ENCODE results near the gene CACNA1H. TPM values are rescaled to one million over a fixed set of nuclear protein-coding genes. Genes with fewer than 3 reads are reported as not detected.
A peak's percentile ranks its signal among the peaks of the same experiment; 100 is the strongest.

CACNA1H gene
- total and polyA plus RNA-seq, 7 donors: 0.46 to 181 (median 37.0) TPM

DNA sequence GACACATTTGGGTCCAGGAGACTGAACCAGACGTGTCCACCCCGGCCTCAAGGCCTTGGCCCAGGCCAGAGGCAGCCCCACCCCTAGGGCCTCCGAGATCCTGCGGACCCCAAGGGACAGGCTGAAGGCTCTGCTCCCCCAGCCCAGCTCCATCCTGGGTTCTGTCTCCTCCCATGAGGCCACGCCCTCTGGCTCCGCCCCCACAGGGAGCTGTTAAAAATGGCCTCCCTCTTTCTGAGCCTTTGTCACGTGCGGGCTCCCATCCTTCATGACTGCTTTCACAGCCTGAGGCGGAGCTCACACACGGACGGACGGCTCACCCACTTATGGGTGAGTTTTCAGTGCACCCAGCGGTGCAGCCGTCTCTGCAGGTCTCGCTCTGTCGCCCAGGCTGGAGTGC is 6.5 kb upstream of the CACNA1H start:
- H3K27me3 ChIP-seq: no peaks in the 10 kb centered on the region
- no peak overlapping the region for H3K27ac ChIP-seq
- H3K4me3 ChIP-seq: no peak overlapping the region
- TF ChIP-seq POLR2AphosphoS5 (IDR thresholded peaks at IDR 0.05) (no peak), EP300 (IDR thresholded peaks at IDR 0.05) (no peak), POLR2A (IDR thresholded peaks at IDR 0.05) (no peak)
- TF ChIP-seq, protein P1, sequence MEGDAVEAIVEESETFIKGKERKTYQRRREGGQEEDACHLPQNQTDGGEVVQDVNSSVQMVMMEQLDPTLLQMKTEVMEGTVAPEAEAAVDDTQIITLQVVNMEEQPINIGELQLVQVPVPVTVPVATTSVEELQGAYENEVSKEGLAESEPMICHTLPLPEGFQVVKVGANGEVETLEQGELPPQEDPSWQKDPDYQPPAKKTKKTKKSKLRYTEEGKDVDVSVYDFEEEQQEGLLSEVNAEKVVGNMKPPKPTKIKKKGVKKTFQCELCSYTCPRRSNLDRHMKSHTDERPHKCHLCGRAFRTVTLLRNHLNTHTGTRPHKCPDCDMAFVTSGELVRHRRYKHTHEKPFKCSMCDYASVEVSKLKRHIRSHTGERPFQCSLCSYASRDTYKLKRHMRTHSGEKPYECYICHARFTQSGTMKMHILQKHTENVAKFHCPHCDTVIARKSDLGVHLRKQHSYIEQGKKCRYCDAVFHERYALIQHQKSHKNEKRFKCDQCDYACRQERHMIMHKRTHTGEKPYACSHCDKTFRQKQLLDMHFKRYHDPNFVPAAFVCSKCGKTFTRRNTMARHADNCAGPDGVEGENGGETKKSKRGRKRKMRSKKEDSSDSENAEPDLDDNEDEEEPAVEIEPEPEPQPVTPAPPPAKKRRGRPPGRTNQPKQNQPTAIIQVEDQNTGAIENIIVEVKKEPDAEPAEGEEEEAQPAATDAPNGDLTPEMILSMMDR (IDR thresholded peaks at IDR 0.05): no peak
- 72 to 80% methylated on average over 16 of the region's 16 CpGs for WGBS, 2 donors
- H3K4me1 ChIP-seq: peaks cover 0 to 17% (median 14%) of the 10 kb centered on the region in 4 donors
- DNase-seq: no peak
- intact Hi-C loops (cut with DNase I): no loop called here
- no peaks in the 10 kb centered on the region for H3K9me3 ChIP-seq
- no peaks in the 10 kb centered on the region for H3K36me3 ChIP-seq

DNA sequence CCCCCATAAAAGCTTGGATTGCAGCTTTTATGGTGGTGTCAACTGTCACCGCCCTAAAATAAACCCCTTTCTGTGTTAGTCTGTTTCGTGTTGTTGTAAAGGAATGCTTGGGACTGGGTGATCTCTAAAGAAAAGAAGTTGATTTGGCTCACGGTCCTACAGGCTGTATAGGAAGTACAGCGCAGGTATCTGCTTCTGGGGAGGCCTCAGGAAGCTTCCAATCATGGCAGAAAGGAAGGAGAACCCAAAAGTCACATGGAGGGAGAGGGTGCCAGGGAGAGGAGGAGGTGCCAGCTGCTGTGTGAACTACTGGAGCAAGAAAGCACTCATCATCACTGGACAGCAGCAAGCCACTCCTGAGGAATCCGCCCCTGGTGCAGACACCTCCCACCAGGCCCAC is 5.9 kb upstream of the CACNA1H start:
- intact Hi-C loops (cut with DNase I): no loop called here
- TF ChIP-seq POLR2AphosphoS5 (IDR thresholded peaks at IDR 0.05) (no peak), POLR2A (IDR thresholded peaks at IDR 0.05) (no peak), EP300 (IDR thresholded peaks at IDR 0.05) (no peak)
- TF ChIP-seq, protein P1 (IDR thresholded peaks at IDR 0.05): no peak
- Histone ChIP-seq H3K4me1 (peaks cover 0 to 23% (median 20%) of the 10 kb centered on the region in 4 donors), H3K9me3 (no peaks in the 10 kb centered on the region), H3K27ac (no peak overlapping the region), H3K27me3 (no peaks in the 10 kb centered on the region), H3K36me3 (no peaks in the 10 kb centered on the region), H3K4me3 (no peak overlapping the region)
- 63 to 85% methylated on average over 5 of the region's 5 CpGs for WGBS, 2 donors
- no peak for DNase-seq

DNA sequence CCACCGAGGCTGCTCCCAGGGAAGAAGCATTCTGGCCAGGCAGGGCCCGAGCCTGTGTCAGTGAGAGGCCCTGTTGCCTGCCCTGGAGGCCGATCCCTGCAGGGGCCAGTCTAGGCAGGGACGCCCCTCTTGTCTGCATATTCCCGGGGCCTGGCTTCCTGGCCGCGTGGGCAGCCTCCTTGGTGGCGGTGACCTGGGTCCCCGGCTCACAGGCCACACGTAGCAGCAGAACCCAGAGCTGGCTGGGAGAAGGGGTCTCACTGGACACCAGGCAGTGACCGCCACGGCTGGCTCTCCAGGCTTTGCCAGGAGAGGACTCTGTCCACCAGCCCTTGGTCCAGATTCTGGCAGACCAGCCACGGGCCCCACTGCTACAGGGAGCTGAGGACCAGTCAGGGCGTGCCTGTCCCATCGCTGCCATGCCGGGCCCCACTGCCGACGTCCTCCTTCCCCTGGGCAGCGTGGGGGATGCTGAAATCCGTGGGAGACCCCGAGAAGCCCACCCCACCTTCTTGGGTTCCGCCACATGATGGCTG is 3.7 kb upstream of the CACNA1H start:
- H3K4me1 ChIP-seq: peaks cover 0 to 37% (median 31%) of the 10 kb centered on the region in 4 donors
- no peak overlapping the region for H3K4me3 ChIP-seq
- no peaks in the 10 kb centered on the region for H3K9me3 ChIP-seq
- intact Hi-C loops (cut with DNase I): loop anchor here (2.0 kb wide), 1 partner anchor 38 kb away; no protein-coding TSS in a partner anchor
- H3K27ac ChIP-seq: peak overlapping the region in 3 of 4 donors; percentile 69 to 85 (median 83)
- peaks cover under 1 to 3% (median 3%) of the 10 kb centered on the region in 3 donors for H3K27me3 ChIP-seq
- DNase-seq: no peak
- no peaks in the 10 kb centered on the region for H3K36me3 ChIP-seq
- 82 to 85% methylated on average over 22 of the region's 22 CpGs for WGBS, 2 donors
- TF ChIP-seq EP300 (IDR thresholded peaks at IDR 0.05) (no peak), POLR2AphosphoS5 (IDR thresholded peaks at IDR 0.05) (no peak), POLR2A (IDR thresholded peaks at IDR 0.05) (no peak)
- TF ChIP-seq, protein P1 (IDR thresholded peaks at IDR 0.05): no peak

DNA sequence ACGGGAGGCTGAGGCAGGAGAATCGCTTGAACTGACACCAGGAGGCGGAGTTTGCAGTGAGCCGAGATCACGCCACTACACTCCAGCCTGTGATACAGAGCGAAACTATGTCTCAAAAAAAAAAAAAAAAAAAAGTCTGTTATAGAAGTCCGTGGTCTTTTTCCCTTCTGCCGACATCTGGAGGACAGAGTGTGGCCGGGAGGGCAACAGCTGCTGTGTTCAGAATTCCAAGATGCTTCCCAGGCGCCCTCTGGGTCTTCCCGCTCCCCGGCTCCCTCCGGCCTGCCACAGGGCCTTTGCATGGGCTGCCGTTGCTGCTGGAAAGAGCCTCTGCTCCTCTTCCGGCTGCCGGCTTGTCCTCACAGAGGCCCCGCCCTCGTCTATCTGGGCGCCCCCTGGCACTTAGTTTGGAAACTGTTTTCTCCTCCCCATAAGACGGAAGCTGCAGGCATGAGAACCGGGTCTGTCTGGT is 2.4 kb upstream of the CACNA1H start:
- peaks cover 0 to 51% (median 44%) of the 10 kb centered on the region in 4 donors for H3K4me1 ChIP-seq
- H3K36me3 ChIP-seq: no peaks in the 10 kb centered on the region
- no peaks in the 10 kb centered on the region for H3K9me3 ChIP-seq
- no peak for DNase-seq
- peaks cover 8 to 13% (median 10%) of the 10 kb centered on the region in 3 donors for H3K27me3 ChIP-seq
- H3K4me3 ChIP-seq: no peak overlapping the region
- intact Hi-C loops (cut with DNase I): loop anchor here (2.0 kb wide), 1 partner anchor 44 kb away; no protein-coding TSS in a partner anchor
- peak in 1 of 4 donors; percentile 9 for TF ChIP-seq POLR2AphosphoS5 (IDR thresholded peaks at IDR 0.05)
- no peak for TF ChIP-seq EP300 (IDR thresholded peaks at IDR 0.05)
- peak overlapping the region in 3 of 4 donors; percentile 69 to 85 (median 83) for H3K27ac ChIP-seq
- WGBS, 2 donors: 61 to 68% methylated on average over 21 of the region's 21 CpGs

DNA sequence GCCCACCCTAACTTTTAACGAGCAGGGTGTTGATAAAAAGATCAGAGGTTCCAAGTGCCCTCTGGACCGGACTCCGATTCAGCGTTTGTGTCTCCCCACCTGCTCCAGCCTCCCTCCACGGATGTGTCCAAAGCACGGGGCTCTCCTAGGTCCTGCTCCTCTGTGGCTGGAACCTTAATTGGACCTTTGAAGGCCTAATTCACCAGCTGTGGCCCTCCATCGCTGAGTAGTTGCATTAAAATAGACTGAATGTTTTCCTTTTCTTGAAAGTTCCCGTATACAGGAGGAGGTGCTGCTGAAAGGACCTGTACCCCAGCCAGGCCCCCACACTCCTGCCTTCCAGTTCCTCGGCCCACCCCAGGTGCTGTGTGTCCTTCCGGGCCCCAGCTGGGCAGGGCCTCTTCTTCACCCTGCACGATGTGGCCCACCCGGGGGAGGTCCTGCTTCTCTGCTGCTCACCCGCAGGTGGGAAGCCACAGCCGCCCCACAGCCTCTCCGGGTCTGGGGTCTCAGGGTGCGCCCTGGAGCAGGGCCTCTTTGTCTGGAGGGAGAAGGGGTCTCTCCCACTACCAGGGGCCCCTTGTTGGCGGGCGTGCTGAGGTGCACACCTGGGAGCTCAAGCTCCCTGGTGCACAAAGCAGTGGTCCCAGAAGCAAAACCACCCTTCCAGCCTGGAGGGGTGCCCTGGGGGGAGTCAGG is 1.3 kb upstream of the CACNA1H start:
- H3K27me3 ChIP-seq: peaks cover 8 to 13% (median 10%) of the 10 kb centered on the region in 3 donors
- peak overlapping the region; percentile 67 to 85 (median 76) for H3K27ac ChIP-seq
- WGBS, 2 donors: 40 to 52% methylated on average over 18 of the region's 18 CpGs
- TF ChIP-seq EP300 (IDR thresholded peaks at IDR 0.05) (no peak), POLR2AphosphoS5 (IDR thresholded peaks at IDR 0.05) (no peak), POLR2A (IDR thresholded peaks at IDR 0.05) (no peak)
- TF ChIP-seq, protein P1 (IDR thresholded peaks at IDR 0.05): no peak
- H3K36me3 ChIP-seq: no peaks in the 10 kb centered on the region
- H3K9me3 ChIP-seq: no peaks in the 10 kb centered on the region
- no peak overlapping the region for H3K4me3 ChIP-seq
- H3K4me1 ChIP-seq: peaks cover 0 to 61% (median 53%) of the 10 kb centered on the region in 4 donors
- DNase-seq: no peak
- intact Hi-C loops (cut with DNase I): loop anchor here (2.0 kb wide), 1 partner anchor 43 kb away; no protein-coding TSS in a partner anchor
